ENCODE measurements around the gene PDE11A. TPM values are rescaled to one million over a fixed set of nuclear protein-coding genes. Genes with fewer than 3 reads are reported as not detected.

Gene PDE11A
- total RNA-seq, 2 experiments from 2014 or later, result not detected

- Histone ChIP-seq H3K9me3 (ENCODE audit: control insufficient read depth in 1 of 2, insufficient read depth in 1 of 2, low read length in 2 of 2) (no peaks in the 10 kb centered on the region), H3K36me3 (ENCODE audit: insufficient read depth, low read length) (no peaks in the 10 kb centered on the region), H3K27me3 (ENCODE audit: control insufficient read depth in 1 of 2, insufficient read depth in 2 of 2, low read length in 2 of 2) (peaks cover 2 to 4% of the 10 kb centered on the region in 2 experiments), H3K4me3 (ENCODE audit: low read length) (no peak overlapping the region), H3K4me1 (ENCODE audit: insufficient read depth, low read length) (no peaks in the 10 kb centered on the region), H3K27ac (ENCODE audit: low read depth in 1 of 2, low read length in 2 of 2) (no peak overlapping the region)
- no peak overlapping the region for H3K4me3 Mint-ChIP-seq
- ATAC-seq (ENCODE audit: poor library complexity) (no peak), DNase-seq (no peak)
- POLR2A ChIA-PET, result no interaction called here
- no peaks in the 10 kb centered on the region for H3K9me3 Mint-ChIP-seq
- peaks cover 7% of the 10 kb centered on the region for H3K27me3 Mint-ChIP-seq
- H3K4me1 Mint-ChIP-seq (ENCODE audit: low read depth), result no peaks in the 10 kb centered on the region
- intact Hi-C loops (cut with DNase I, micrococcal nuclease), result no loop called here
- TF ChIP-seq, protein P1, sequence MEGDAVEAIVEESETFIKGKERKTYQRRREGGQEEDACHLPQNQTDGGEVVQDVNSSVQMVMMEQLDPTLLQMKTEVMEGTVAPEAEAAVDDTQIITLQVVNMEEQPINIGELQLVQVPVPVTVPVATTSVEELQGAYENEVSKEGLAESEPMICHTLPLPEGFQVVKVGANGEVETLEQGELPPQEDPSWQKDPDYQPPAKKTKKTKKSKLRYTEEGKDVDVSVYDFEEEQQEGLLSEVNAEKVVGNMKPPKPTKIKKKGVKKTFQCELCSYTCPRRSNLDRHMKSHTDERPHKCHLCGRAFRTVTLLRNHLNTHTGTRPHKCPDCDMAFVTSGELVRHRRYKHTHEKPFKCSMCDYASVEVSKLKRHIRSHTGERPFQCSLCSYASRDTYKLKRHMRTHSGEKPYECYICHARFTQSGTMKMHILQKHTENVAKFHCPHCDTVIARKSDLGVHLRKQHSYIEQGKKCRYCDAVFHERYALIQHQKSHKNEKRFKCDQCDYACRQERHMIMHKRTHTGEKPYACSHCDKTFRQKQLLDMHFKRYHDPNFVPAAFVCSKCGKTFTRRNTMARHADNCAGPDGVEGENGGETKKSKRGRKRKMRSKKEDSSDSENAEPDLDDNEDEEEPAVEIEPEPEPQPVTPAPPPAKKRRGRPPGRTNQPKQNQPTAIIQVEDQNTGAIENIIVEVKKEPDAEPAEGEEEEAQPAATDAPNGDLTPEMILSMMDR (IDR thresholded peaks at IDR 0.05), result no peak
- no peaks in the 10 kb centered on the region for H3K36me3 Mint-ChIP-seq (ENCODE audit: low read depth)
- H3K27ac Mint-ChIP-seq, result no peak overlapping the region
- CTCF ChIA-PET, result no interaction called here
Observed at GRCh38 chr2:177705511-177706173, 366.9 kb downstream of the PDE11A start.

- no peaks in the 10 kb centered on the region for H3K36me3 Mint-ChIP-seq (ENCODE audit: low read depth)
- CTCF ChIA-PET, result no interaction called here
Observed at GRCh38 chr2:177703159-177703558, 369.4 kb downstream of the PDE11A start.

GRCh38 chr2:177698281-177698680, 374.3 kb downstream of the PDE11A start:
- H3K27ac Mint-ChIP-seq, result no peak overlapping the region
- TF ChIP-seq, protein P1 (IDR thresholded peaks at IDR 0.05), result no peak
- intact Hi-C loops (cut with DNase I, micrococcal nuclease), result no loop called here
- H3K4me3 ChIP-seq (ENCODE audit: low read length), result no peak overlapping the region
- H3K27me3 ChIP-seq (ENCODE audit: control insufficient read depth in 1 of 2, insufficient read depth in 2 of 2, low read length in 2 of 2), result no peaks in the 10 kb centered on the region
- POLR2A ChIA-PET, result no interaction called here
- H3K27me3 Mint-ChIP-seq, result peaks cover 5% of the 10 kb centered on the region
- CTCF ChIA-PET, result no interaction called here
- H3K9me3 ChIP-seq (ENCODE audit: control insufficient read depth in 1 of 2, insufficient read depth in 1 of 2, low read length in 2 of 2), result no peaks in the 10 kb centered on the region
- H3K36me3 Mint-ChIP-seq (ENCODE audit: low read depth), result no peaks in the 10 kb centered on the region
- no peaks in the 10 kb centered on the region for H3K9me3 Mint-ChIP-seq
- H3K4me1 ChIP-seq (ENCODE audit: insufficient read depth, low read length), result no peaks in the 10 kb centered on the region
- H3K4me3 Mint-ChIP-seq, result no peak overlapping the region
- DNase-seq, result no peak
- H3K36me3 ChIP-seq (ENCODE audit: insufficient read depth, low read length), result no peaks in the 10 kb centered on the region
- no peak overlapping the region for H3K27ac ChIP-seq (ENCODE audit: low read depth in 1 of 2, low read length in 2 of 2)
- H3K4me1 Mint-ChIP-seq (ENCODE audit: low read depth), result no peaks in the 10 kb centered on the region
- no peak for ATAC-seq (ENCODE audit: poor library complexity)

More at GRCh38 chr2:177703159-177703558, 369.4 kb downstream of the PDE11A start:
- H3K4me1 ChIP-seq (ENCODE audit: insufficient read depth, low read length), result no peaks in the 10 kb centered on the region
- H3K4me1 Mint-ChIP-seq (ENCODE audit: low read depth), result no peaks in the 10 kb centered on the region
- H3K27me3 Mint-ChIP-seq, result peaks cover 7% of the 10 kb centered on the region
- no peak for ATAC-seq (ENCODE audit: poor library complexity)
- H3K9me3 Mint-ChIP-seq, result no peaks in the 10 kb centered on the region
- peaks cover 2 to 4% of the 10 kb centered on the region in 2 experiments for H3K27me3 ChIP-seq (ENCODE audit: control insufficient read depth in 1 of 2, insufficient read depth in 2 of 2, low read length in 2 of 2)
- no peaks in the 10 kb centered on the region for H3K36me3 ChIP-seq (ENCODE audit: insufficient read depth, low read length)
- H3K27ac ChIP-seq (ENCODE audit: low read depth in 1 of 2, low read length in 2 of 2), result no peak overlapping the region
- TF ChIP-seq, protein P1 (IDR thresholded peaks at IDR 0.05), result no peak
- no peak overlapping the region for H3K27ac Mint-ChIP-seq
- no peaks in the 10 kb centered on the region for H3K9me3 ChIP-seq (ENCODE audit: control insufficient read depth in 1 of 2, insufficient read depth in 1 of 2, low read length in 2 of 2)
- no peak overlapping the region for H3K4me3 ChIP-seq (ENCODE audit: low read length)
- POLR2A ChIA-PET, result no interaction called here
- DNase-seq, result no peak
- no peak overlapping the region for H3K4me3 Mint-ChIP-seq
- intact Hi-C loops (cut with DNase I, micrococcal nuclease), result no loop called here
